ENCODE measurements around the gene LRRC34.

Gene LRRC34

GRCh38 chr3:169812332-169813235 is at the start of gene LRRC34, which contains the start of gene LRRIQ4:
Gene LRRC34, minus strand, starts transcription at chr3:169812904. Its CDS starts 356 bp downstream, at chr3:169812548.
Gene LRRIQ4, plus strand, starts transcription at chr3:169812870. Its CDS starts 9,052 bp downstream, at chr3:169821922.
- Histone ChIP-seq H3K27ac (ENCODE audit: poor library complexity, severe bottlenecking) (no peak within 1 kb of the TSS), H3K36me3 (ENCODE audit: low read depth) (no peaks in the 10 kb centered on the region), H3K4me1 (ENCODE audit: insufficient read depth, poor library complexity, severe bottlenecking) (no peaks in the 10 kb centered on the region), H3K9me3 (ENCODE audit: severe bottlenecking) (peaks cover 3% of the 10 kb centered on the region), H3K4me3 (ENCODE audit: severe bottlenecking) (peak within 1 kb of the TSS; percentile 30), H3K27me3 (ENCODE audit: insufficient read depth, poor library complexity, severe bottlenecking) (no peaks in the 10 kb centered on the region)
- ATAC-seq (ENCODE audit: low read depth) (peak; percentile 83), DNase-seq (ENCODE audit: low spot score) (no peak)
- no peak for TF ChIP-seq CTCF (IDR thresholded peaks at IDR 0.05; ENCODE audit: poor library complexity, severe bottlenecking)

- no peak overlapping the region for H3K4me3 ChIP-seq (ENCODE audit: severe bottlenecking)
- no peaks in the 10 kb centered on the region for H3K27me3 ChIP-seq (ENCODE audit: insufficient read depth, poor library complexity, severe bottlenecking)
- no peaks in the 10 kb centered on the region for H3K36me3 ChIP-seq (ENCODE audit: low read depth)
- no peak overlapping the region for H3K27ac ChIP-seq (ENCODE audit: poor library complexity, severe bottlenecking)
- DNase-seq (ENCODE audit: low spot score) = no peak
- H3K9me3 ChIP-seq (ENCODE audit: severe bottlenecking) = no peaks in the 10 kb centered on the region
- TF ChIP-seq CTCF (IDR thresholded peaks at IDR 0.05; ENCODE audit: poor library complexity, severe bottlenecking) = no peak
- no peaks in the 10 kb centered on the region for H3K4me1 ChIP-seq (ENCODE audit: insufficient read depth, poor library complexity, severe bottlenecking)
- no peak for ATAC-seq (ENCODE audit: low read depth)
Measured at GRCh38 chr3:169861871-169862270, 49.2 kb upstream of the LRRC34 start.

- TF ChIP-seq CTCF (IDR thresholded peaks at IDR 0.05; ENCODE audit: poor library complexity, severe bottlenecking) = no peak
- Histone ChIP-seq H3K4me1 (ENCODE audit: insufficient read depth, poor library complexity, severe bottlenecking) (no peaks in the 10 kb centered on the region), H3K9me3 (ENCODE audit: severe bottlenecking) (no peaks in the 10 kb centered on the region), H3K27ac (ENCODE audit: poor library complexity, severe bottlenecking) (no peak overlapping the region), H3K4me3 (ENCODE audit: severe bottlenecking) (no peak overlapping the region), H3K36me3 (ENCODE audit: low read depth) (no peaks in the 10 kb centered on the region), H3K27me3 (ENCODE audit: insufficient read depth, poor library complexity, severe bottlenecking) (no peaks in the 10 kb centered on the region)
- no peak for ATAC-seq (ENCODE audit: low read depth)
- DNase-seq (ENCODE audit: low spot score) = no peak
Measured at GRCh38 chr3:169857811-169858210, 45.1 kb upstream of the LRRC34 start.

GRCh38 chr3:169855514-169855913 is 42.8 kb upstream of the LRRC34 start:
- Histone ChIP-seq H3K4me3 (ENCODE audit: severe bottlenecking) (no peak overlapping the region), H3K27me3 (ENCODE audit: insufficient read depth, poor library complexity, severe bottlenecking) (no peaks in the 10 kb centered on the region), H3K9me3 (ENCODE audit: severe bottlenecking) (no peaks in the 10 kb centered on the region), H3K27ac (ENCODE audit: poor library complexity, severe bottlenecking) (no peak overlapping the region), H3K36me3 (ENCODE audit: low read depth) (no peaks in the 10 kb centered on the region), H3K4me1 (ENCODE audit: insufficient read depth, poor library complexity, severe bottlenecking) (no peaks in the 10 kb centered on the region)
- DNase-seq (ENCODE audit: low spot score) (no peak), ATAC-seq (ENCODE audit: low read depth) (no peak)
- TF ChIP-seq CTCF (IDR thresholded peaks at IDR 0.05; ENCODE audit: poor library complexity, severe bottlenecking) = no peak

GRCh38 chr3:169850618-169851017 is 37.9 kb upstream of the LRRC34 start:
- Histone ChIP-seq H3K4me1 (ENCODE audit: insufficient read depth, poor library complexity, severe bottlenecking) (peaks cover 16% of the 10 kb centered on the region), H3K36me3 (ENCODE audit: low read depth) (no peaks in the 10 kb centered on the region), H3K9me3 (ENCODE audit: severe bottlenecking) (no peaks in the 10 kb centered on the region), H3K27ac (ENCODE audit: poor library complexity, severe bottlenecking) (no peak overlapping the region), H3K27me3 (ENCODE audit: insufficient read depth, poor library complexity, severe bottlenecking) (no peaks in the 10 kb centered on the region), H3K4me3 (ENCODE audit: severe bottlenecking) (no peak overlapping the region)
- DNase-seq (ENCODE audit: low spot score) = no peak
- no peak for ATAC-seq (ENCODE audit: low read depth)
- TF ChIP-seq CTCF (IDR thresholded peaks at IDR 0.05; ENCODE audit: poor library complexity, severe bottlenecking) = no peak

Measured in RWPE2 (cell line).